ENCODE data around the gene PWWP3B. TPM values are rescaled to one million over a fixed set of nuclear protein-coding genes. Genes with fewer than 3 reads are reported as not detected.

The PWWP3B gene
- polyA plus RNA-seq, 1 donor from 2014 or later = 7.5 TPM

GRCh38 chrX:106170318-106170717 lies 2.2 kb downstream of the PWWP3B start:
- H3K9ac ChIP-seq (ENCODE audit: low read length) = no peak overlapping the region
- no peaks in the 10 kb centered on the region for H3K9me3 ChIP-seq (ENCODE audit: low read length)
- H3K36me3 ChIP-seq (ENCODE audit: insufficient read depth, low read length) = no peaks in the 10 kb centered on the region
- H2AFZ ChIP-seq (ENCODE audit: low read depth, low read length) = no peak overlapping the region
- no peaks in the 10 kb centered on the region for H3F3A ChIP-seq (ENCODE audit: insufficient read depth, low read length, poor library complexity, severe bottlenecking)
- no peak overlapping the region for H3K4me2 ChIP-seq (ENCODE audit: low read length)
- no peaks in the 10 kb centered on the region for H4K20me1 ChIP-seq (ENCODE audit: insufficient read depth)
- TF ChIP-seq MXI1 (conservative IDR thresholded peaks at IDR 0.05; ENCODE audit: poor library complexity, severe bottlenecking) = no peak
- peak; percentile 42 for TF ChIP-seq RAD21 (conservative IDR thresholded peaks at IDR 0.05)
- TF ChIP-seq CTCF (IDR thresholded peaks at IDR 0.05; ENCODE audit: poor library complexity, severe bottlenecking) = peak; percentile 48
- TF ChIP-seq SMC3 (conservative IDR thresholded peaks at IDR 0.05; ENCODE audit: poor library complexity) = peak; percentile 38
- no peak overlapping the region for H3K27ac ChIP-seq (ENCODE audit: low read length)
- peak overlapping the region; percentile 57 for H3K4me3 ChIP-seq (ENCODE audit: low read length)
- no peaks in the 10 kb centered on the region for H3K27me3 ChIP-seq (ENCODE audit: insufficient read depth, low read depth, low read length)
- H3K79me2 ChIP-seq (replicated peaks; ENCODE audit: insufficient read depth, low read length) = no peaks in the 10 kb centered on the region
- H3K9me2 ChIP-seq (ENCODE audit: insufficient read depth, low read length) = no peaks in the 10 kb centered on the region

GRCh38 chrX:106171293-106171820 lies 3.3 kb downstream of the PWWP3B start:
- Histone ChIP-seq H3K79me2 (replicated peaks; ENCODE audit: insufficient read depth, low read length) (no peaks in the 10 kb centered on the region), H2AFZ (ENCODE audit: low read depth, low read length) (no peak overlapping the region), H4K20me1 (ENCODE audit: insufficient read depth) (no peaks in the 10 kb centered on the region), H3K27ac (ENCODE audit: low read length) (no peak overlapping the region), H3K9me3 (ENCODE audit: low read length) (no peaks in the 10 kb centered on the region), H3K9me2 (ENCODE audit: insufficient read depth, low read length) (no peaks in the 10 kb centered on the region), H3K4me2 (ENCODE audit: low read length) (no peak overlapping the region), H3K36me3 (ENCODE audit: insufficient read depth, low read length) (no peaks in the 10 kb centered on the region), H3K9ac (ENCODE audit: low read length) (no peak overlapping the region), H3F3A (ENCODE audit: insufficient read depth, low read length, poor library complexity, severe bottlenecking) (no peaks in the 10 kb centered on the region), H3K4me3 (ENCODE audit: low read length) (no peak overlapping the region), H3K27me3 (ENCODE audit: insufficient read depth, low read depth, low read length) (no peaks in the 10 kb centered on the region)
- TF ChIP-seq CTCF (IDR thresholded peaks at IDR 0.05; ENCODE audit: poor library complexity, severe bottlenecking) = no peak
- no peak for TF ChIP-seq SMC3 (conservative IDR thresholded peaks at IDR 0.05; ENCODE audit: poor library complexity)
- TF ChIP-seq TAF1 (IDR thresholded peaks at IDR 0.05; ENCODE audit: low read depth) = no peak
- no peak for TF ChIP-seq EP300 (conservative IDR thresholded peaks at IDR 0.05; ENCODE audit: poor library complexity, severe bottlenecking)
- no peak for TF ChIP-seq EZH2 (IDR thresholded peaks at IDR 0.05; ENCODE audit: borderline replicate concordance, insufficient read depth, low read length, poor library complexity, severe bottlenecking)
- TF ChIP-seq REST (IDR thresholded peaks at IDR 0.05; ENCODE audit: borderline replicate concordance) = no peak
- TF ChIP-seq MXI1 (conservative IDR thresholded peaks at IDR 0.05; ENCODE audit: poor library complexity, severe bottlenecking) = no peak
- TF ChIP-seq POLR2AphosphoS5 (IDR thresholded peaks at IDR 0.05) = no peak
- TF ChIP-seq RAD21 (conservative IDR thresholded peaks at IDR 0.05) = no peak

All from neural cell (in vitro differentiated cells).